Activated naive CD8-positive, alpha-beta T cell (primary cell): ENCODE measurements around the gene STC2.
"Not testable (repeated sequence)": the region's sequence is repeated elsewhere in the genome, so short reads cannot be mapped to it uniquely, and the experiment has no call there.

ENCODE experiments used
- H3K27ac Mint-ChIP-seq: one replicate; pipeline ENCODE4 v1.8.0; 2021; ENCODE audit warnings: mixed read lengths
- H3K27me3 Mint-ChIP-seq: one replicate; pipeline ENCODE4 v1.8.0; 2021; ENCODE audit warnings: mixed read lengths
- H3K36me3 Mint-ChIP-seq: one replicate; pipeline ENCODE4 v1.8.0; 2021; ENCODE audit warnings: mixed read lengths
- H3K4me1 Mint-ChIP-seq: one replicate; pipeline ENCODE4 v1.8.0; 2021; ENCODE audit warnings: low read depth, mixed read lengths
- H3K4me3 Mint-ChIP-seq: one replicate; pipeline ENCODE4 v1.8.0; 2021; ENCODE audit warnings: mild to moderate bottlenecking, mixed read lengths
- H3K9me3 Mint-ChIP-seq: one replicate; pipeline ENCODE4 v1.8.0; 2021; ENCODE audit warnings: low read depth, mixed read lengths

The STC2 gene

GRCh38 chr5:173327948-173328843 lies at the start of gene STC2:
TSS of gene STC2 (minus strand) at chr5:173328414. CDS start at chr5:173328193, 221 bp downstream.
- H3K36me3 Mint-ChIP-seq = peaks cover 4% of the 10 kb centered on the region
- H3K27me3 Mint-ChIP-seq = peaks cover 51% of the 10 kb centered on the region

GRCh38 chr5:173371400-173371799 lies 43.2 kb upstream of the STC2 start:
- Mint-ChIP-seq H3K4me1 (no peaks in the 10 kb centered on the region), H3K36me3 (peaks cover 2% of the 10 kb centered on the region), H3K9me3 (peaks cover 11% of the 10 kb centered on the region), H3K4me3 (no peak overlapping the region), H3K27ac (no peak overlapping the region), H3K27me3 (peaks cover 11% of the 10 kb centered on the region)

More at GRCh38 chr5:173327948-173328843, at the start of gene STC2:
- Mint-ChIP-seq H3K27ac (peak within 1 kb of the TSS; percentile 72), H3K9me3 (no peaks in the 10 kb centered on the region), H3K4me1 (peaks cover 42% of the 10 kb centered on the region), H3K4me3 (peak within 1 kb of the TSS; percentile 88)

- H3K27ac Mint-ChIP-seq, H3K4me1 Mint-ChIP-seq, H3K4me3 Mint-ChIP-seq, H3K27me3 Mint-ChIP-seq, H3K36me3 Mint-ChIP-seq: not testable (repeated sequence)
- H3K9me3 Mint-ChIP-seq = peaks cover 14% of the 10 kb centered on the region
Measured at GRCh38 chr5:173363406-173363805, 35.2 kb upstream of the STC2 start.

GRCh38 chr5:173355561-173355960 lies 27.3 kb upstream of the STC2 start:
- no peaks in the 10 kb centered on the region for H3K9me3 Mint-ChIP-seq

GRCh38 chr5:173354645-173355044 lies 26.4 kb upstream of the STC2 start:
- Mint-ChIP-seq H3K4me3 (no peak overlapping the region), H3K27ac (no peak overlapping the region), H3K36me3 (no peaks in the 10 kb centered on the region), H3K9me3 (no peaks in the 10 kb centered on the region), H3K4me1 (no peaks in the 10 kb centered on the region), H3K27me3 (peaks cover 12% of the 10 kb centered on the region)

More at GRCh38 chr5:173355561-173355960, 27.3 kb upstream of the STC2 start:
- peaks cover 10% of the 10 kb centered on the region for H3K27me3 Mint-ChIP-seq
- no peaks in the 10 kb centered on the region for H3K4me1 Mint-ChIP-seq
- H3K4me3 Mint-ChIP-seq = no peak overlapping the region
- H3K27ac Mint-ChIP-seq = no peak overlapping the region
- no peaks in the 10 kb centered on the region for H3K36me3 Mint-ChIP-seq

- H3K4me3 Mint-ChIP-seq = no peak overlapping the region
- H3K36me3 Mint-ChIP-seq = no peaks in the 10 kb centered on the region
- no peaks in the 10 kb centered on the region for H3K9me3 Mint-ChIP-seq
- no peaks in the 10 kb centered on the region for H3K4me1 Mint-ChIP-seq
- peaks cover 8% of the 10 kb centered on the region for H3K27me3 Mint-ChIP-seq
- H3K27ac Mint-ChIP-seq = no peak overlapping the region
Measured at GRCh38 chr5:173352366-173353349, 24.4 kb upstream of the STC2 start.

GRCh38 chr5:173342813-173343755 lies 14.9 kb upstream of the STC2 start:
- H3K27me3 Mint-ChIP-seq = peaks cover 6% of the 10 kb centered on the region
- no peaks in the 10 kb centered on the region for H3K36me3 Mint-ChIP-seq
- no peaks in the 10 kb centered on the region for H3K4me1 Mint-ChIP-seq
- H3K9me3 Mint-ChIP-seq = no peaks in the 10 kb centered on the region
- no peak overlapping the region for H3K27ac Mint-ChIP-seq
- no peak overlapping the region for H3K4me3 Mint-ChIP-seq

GRCh38 chr5:173341961-173342430 lies 13.8 kb upstream of the STC2 start:
- H3K4me1 Mint-ChIP-seq = no peaks in the 10 kb centered on the region
- no peaks in the 10 kb centered on the region for H3K9me3 Mint-ChIP-seq
- peaks cover 4% of the 10 kb centered on the region for H3K27me3 Mint-ChIP-seq
- H3K36me3 Mint-ChIP-seq = no peaks in the 10 kb centered on the region
- no peak overlapping the region for H3K27ac Mint-ChIP-seq
- H3K4me3 Mint-ChIP-seq = no peak overlapping the region

GRCh38 chr5:173340984-173341383 lies 12.8 kb upstream of the STC2 start:
- no peaks in the 10 kb centered on the region for H3K9me3 Mint-ChIP-seq
- no peak overlapping the region for H3K4me3 Mint-ChIP-seq
- H3K36me3 Mint-ChIP-seq = no peaks in the 10 kb centered on the region
- H3K27ac Mint-ChIP-seq = no peak overlapping the region
- H3K4me1 Mint-ChIP-seq = no peaks in the 10 kb centered on the region
- peaks cover 4% of the 10 kb centered on the region for H3K27me3 Mint-ChIP-seq

GRCh38 chr5:173340451-173340850 lies 12.2 kb upstream of the STC2 start:
- Mint-ChIP-seq H3K27ac (no peak overlapping the region), H3K36me3 (no peaks in the 10 kb centered on the region), H3K4me1 (no peaks in the 10 kb centered on the region), H3K4me3 (no peak overlapping the region), H3K9me3 (no peaks in the 10 kb centered on the region), H3K27me3 (peaks cover 4% of the 10 kb centered on the region)

- no peak overlapping the region for H3K27ac Mint-ChIP-seq
- H3K36me3 Mint-ChIP-seq = no peaks in the 10 kb centered on the region
- no peak overlapping the region for H3K4me3 Mint-ChIP-seq
- peaks cover 4% of the 10 kb centered on the region for H3K27me3 Mint-ChIP-seq
- H3K9me3 Mint-ChIP-seq = no peaks in the 10 kb centered on the region
- no peaks in the 10 kb centered on the region for H3K4me1 Mint-ChIP-seq
Measured at GRCh38 chr5:173339286-173339685, 11.1 kb upstream of the STC2 start.

- H3K9me3 Mint-ChIP-seq = no peaks in the 10 kb centered on the region
- H3K4me3 Mint-ChIP-seq = no peak overlapping the region
- no peak overlapping the region for H3K27ac Mint-ChIP-seq
- no peaks in the 10 kb centered on the region for H3K36me3 Mint-ChIP-seq
- H3K4me1 Mint-ChIP-seq = no peaks in the 10 kb centered on the region
- H3K27me3 Mint-ChIP-seq = peaks cover 6% of the 10 kb centered on the region
Measured at GRCh38 chr5:173338380-173339015, 10.3 kb upstream of the STC2 start.

GRCh38 chr5:173334808-173335207 lies 6.6 kb upstream of the STC2 start:
- H3K9me3 Mint-ChIP-seq = no peaks in the 10 kb centered on the region
- peaks cover 19% of the 10 kb centered on the region for H3K27me3 Mint-ChIP-seq
- no peak overlapping the region for H3K4me3 Mint-ChIP-seq
- peaks cover 7% of the 10 kb centered on the region for H3K4me1 Mint-ChIP-seq
- H3K27ac Mint-ChIP-seq = no peak overlapping the region
- H3K36me3 Mint-ChIP-seq = no peaks in the 10 kb centered on the region
